GM19397 (cell line): ENCODE results near the gene CNTNAP1.
"Not testable (repeated sequence)": the region's sequence is repeated elsewhere in the genome, so short reads cannot be mapped to it uniquely, and the experiment has no call there.

Experiments used
- ATAC-seq: cut with Tn5 transposase; IDR thresholded peaks from one replicate; pipeline ENCODE4 v1.9.1; 2021; ENCODE audit warnings: mild to moderate bottlenecking, moderate library complexity; ENCODE audit not compliant: unreplicated experiment

CNTNAP1 gene

DNA sequence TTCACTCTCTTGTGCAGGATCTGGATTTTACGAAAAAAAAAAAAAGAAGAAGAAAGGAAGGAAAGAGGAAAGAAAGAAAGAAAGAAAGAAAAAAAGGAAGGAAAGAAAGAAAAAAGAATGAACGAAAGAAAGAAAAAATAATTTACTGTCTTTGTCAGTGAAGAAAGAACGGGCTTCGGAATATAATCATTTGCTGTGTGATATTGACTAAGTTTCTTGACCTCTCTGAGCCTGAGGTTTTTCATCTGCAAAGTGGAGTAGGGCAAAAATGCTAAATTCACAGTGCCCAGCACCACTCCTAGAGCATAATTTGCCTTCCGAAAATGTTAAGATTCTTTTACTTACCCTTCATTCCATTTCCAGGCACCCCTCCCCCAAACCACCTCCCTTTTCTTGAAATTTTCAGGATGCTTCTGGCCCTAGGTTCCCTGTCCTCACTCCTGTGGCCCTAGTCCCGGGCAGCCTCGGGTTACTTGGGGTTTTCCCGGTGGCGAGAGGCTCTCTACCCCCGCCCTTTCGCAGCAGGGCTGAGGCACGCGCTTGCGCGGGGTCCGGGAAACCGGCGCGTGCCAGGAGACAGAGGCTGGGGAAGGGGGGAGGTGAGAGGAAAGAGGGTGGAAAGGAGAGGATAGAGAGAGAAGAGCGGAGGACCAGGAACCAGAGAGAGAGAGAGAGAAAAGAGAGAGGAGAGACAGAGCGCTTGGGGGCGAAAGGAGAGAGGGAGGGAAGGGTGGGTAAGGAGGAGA lies at the start of gene CNTNAP1:
TSS of gene CNTNAP1 (plus strand) at position 556 of the 746 bp plus-strand sequence. CDS start 299 bp downstream, outside the sequence.
- ATAC-seq, result no peak

DNA sequence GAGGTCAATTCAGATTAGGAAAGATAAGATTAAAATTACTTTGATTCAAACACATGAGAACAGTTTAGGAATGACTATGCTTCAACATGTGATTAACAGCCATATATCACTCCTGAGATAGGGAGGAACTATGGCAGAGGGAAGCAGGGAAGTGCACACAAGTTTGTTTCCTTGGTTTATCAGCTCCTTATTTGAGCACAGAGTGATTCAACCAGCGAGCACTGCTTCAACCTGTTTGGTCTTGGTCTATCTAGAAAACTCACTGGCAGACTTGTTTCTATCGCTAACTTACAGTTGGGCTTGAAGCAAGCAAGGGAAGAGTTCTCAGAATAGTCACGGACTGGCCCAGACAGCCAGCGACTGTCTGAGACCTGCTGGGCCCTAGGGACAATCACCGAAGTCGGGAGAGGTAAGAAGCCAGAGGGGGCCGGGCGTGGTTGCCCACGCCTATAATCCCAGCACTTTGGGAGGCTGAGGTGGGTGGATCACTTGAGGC lies 49.3 kb upstream of the CNTNAP1 start:
- ATAC-seq, result no peak

DNA sequence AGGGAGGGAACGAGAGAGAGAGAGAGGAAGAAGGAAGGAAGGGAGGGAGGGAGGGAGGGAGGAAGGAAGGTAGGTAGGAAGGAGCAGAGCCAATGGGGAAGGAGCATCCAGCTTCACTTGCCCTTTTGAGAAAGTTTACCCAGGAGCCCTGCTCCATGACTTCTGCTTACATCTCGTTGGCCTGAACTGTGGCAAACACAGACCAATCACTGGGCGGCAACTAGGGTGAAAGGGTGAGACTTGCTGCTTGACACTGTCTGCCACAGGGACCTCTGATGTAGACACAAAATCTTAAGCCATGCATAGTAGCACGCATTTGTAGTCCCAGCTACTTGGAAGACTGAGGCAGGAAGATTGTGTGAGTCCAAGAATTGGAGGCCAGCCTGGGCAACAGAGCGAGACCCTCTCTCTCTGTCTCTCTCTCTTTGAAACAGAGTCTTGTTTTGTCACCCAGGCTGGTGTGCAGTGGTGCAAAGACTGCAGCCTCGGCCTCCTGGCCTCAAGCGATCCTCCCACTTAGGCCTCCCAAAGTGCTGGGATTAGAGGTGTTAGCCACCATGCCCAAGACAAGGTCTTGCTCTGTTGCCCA lies 42.7 kb upstream of the CNTNAP1 start:
- no peak for ATAC-seq

DNA sequence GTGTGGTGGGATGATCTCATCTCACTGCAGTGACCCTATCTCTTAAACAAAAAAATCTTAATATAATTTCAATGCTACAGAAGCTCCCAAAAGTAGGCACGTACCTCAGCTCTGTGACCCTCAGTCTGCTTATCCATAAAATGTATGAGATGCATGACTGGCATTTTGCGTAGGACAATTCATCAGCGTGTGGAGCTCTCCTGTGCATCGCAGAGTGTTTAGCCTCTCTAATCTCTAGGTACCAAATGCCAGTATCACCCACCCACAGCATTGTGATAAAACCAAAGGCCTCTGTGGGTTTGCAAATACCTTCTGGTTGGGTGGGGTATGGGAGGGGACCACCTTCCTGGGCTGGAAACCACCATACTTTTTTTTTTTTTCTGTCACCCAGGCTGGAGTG lies 42.2 kb upstream of the CNTNAP1 start:
- no peak for ATAC-seq

DNA sequence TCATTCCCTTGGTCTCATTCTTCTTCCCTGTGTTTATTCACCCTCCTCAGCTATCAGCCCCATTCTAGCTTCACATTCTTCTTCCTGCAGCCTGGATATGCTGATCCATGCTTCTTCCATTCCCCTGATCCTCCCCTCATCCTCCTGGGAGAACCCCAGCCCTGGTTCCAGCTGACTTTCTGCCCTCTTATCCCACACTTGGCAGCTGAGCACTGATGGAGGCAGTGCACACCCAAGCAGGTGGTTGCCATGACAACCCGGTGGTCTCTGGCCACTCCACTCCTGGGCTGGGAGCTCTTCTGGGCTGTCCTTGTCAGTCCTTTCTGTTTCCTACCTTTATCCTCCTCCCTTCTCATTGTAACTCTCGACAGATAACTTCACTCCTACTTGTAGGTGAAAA lies 40.0 kb upstream of the CNTNAP1 start:
- no peak for ATAC-seq

DNA sequence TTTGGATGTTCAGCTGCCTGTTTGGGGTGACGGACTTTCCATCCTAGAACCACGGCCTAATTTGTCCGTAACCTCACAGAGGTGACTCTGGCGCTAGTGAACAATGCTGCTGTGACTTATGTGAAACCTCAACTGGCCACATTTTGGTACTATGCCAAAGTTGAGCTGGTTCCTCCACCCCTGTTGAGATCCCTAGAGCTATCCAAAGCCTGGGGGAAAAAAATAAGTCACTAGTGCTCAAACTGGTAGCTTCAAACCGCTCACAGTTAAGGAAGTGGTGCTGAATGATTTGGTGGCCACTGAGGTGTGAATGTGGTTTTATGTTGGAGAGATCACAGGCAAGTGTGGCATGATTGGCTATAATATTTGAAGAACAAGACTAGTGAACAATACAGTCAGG lies 34.6 kb upstream of the CNTNAP1 start:
- ATAC-seq, result no peak

DNA sequence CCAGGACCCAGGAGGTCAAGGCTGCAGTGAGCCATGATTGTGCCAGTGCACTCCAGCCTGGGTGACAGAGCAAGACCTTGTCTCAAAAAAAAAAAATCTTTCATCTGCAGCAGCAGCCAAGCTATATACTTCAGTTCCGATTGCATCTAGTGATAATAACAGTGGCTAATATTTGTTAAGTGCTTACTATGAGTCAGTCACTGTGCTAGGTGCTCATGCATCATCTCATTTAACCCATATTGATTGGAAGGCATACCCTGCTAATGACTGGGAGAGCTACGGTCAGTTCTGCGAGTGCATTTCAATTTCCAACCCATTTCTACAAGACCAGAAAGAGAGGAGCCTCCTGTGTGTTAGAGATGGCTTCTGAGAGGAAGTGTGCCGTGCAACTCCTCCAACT lies 30.9 kb upstream of the CNTNAP1 start:
- no peak for ATAC-seq

DNA sequence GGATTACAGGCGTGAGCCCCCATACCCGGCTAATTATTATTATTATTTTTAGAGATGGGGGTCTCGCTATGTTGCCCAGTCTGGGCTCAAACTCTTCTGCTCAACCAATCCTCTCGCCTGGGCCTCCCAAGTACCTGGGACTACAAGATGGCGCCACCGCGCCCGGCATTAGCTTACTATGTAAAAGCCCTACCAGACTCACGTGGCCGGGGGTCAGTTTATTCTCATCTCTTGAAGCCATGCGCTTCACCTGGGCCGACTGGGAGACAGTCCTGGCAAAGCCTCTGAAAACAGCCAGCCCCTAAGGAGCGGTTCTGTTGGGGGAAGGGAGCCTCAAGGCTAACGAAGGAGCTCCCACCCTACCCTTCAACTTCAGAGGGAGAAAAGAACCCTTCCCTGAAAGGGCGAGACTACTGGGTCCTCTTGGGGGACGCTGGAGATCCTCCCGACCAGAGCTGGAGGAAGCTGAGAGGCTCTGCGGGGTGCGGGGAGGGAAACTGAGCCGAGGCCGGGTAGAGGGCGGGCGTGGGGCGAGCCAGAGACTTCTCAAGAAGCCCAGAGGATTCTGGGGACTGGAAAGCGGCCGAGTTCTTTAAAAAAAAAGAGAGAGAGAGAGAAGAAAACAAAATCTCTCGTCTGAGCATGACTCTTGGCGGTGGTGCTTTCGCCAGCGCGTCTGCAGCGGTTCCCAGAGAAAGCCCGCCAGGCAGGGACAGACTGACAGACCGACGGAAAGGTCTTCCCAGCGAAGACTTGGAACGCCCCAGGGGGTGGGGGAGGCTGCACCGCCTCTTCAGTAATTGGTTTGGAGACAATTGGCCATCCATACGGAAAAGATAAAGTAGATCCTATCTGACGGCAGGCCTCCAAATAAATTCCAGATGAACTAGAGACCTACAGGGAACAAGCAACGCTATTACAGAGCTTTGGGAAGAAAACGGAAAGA lies 28.9 kb upstream of the CNTNAP1 start:
- no peak for ATAC-seq

DNA sequence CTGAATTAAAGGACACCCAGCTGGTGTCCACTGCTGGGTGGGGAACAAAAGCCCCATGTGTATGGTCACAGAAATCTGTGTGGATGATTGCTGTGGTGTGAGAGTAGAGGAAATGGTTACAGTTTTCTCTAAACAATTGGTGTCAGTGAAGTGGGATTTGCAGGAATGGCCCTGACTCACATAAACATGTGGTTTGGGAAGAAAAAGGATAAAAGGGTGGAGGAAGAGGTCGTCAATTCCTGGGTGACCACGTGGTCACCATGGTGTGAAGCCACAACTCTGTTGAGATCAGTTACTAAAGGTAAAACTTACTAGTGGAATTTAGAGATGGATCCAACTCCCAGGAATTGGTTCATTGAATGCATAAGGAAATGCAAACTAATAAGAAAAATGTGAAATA lies 26.8 kb upstream of the CNTNAP1 start:
- ATAC-seq, result no peak

DNA sequence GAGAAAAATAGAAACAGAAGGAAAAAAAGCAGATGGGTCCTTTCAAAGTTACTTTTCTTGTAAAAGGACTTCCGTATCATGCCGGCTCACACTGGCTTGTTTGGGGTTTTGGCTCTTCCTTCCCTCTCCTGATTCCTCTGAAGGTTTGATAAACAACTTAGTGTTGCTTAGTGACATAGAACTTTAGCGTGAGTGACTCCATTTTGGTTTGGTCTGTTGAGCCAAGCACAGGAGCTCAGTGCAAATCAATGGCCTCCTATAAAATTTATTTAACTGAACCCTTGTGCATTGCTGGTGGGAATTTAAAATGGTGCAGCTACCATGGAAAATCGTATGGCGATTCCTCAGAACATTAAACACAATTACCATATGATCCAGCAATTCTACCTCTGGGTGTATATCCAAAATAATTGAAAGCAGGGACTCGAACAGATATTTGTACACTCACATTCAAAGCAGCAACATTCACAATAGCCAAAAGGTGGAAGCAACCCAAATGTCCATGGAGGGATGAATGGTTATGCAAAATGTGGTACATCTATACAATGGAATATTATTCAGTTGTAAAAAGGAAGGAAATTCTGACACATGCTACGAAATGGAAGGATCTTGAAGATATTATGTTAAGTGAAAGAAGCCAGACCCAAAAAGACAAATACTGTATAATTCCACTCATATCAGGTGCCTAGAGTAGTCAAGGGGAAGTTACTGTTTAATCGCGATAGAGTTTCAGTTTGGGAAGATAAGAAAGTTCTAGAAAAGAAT lies 24.3 kb upstream of the CNTNAP1 start:
- ATAC-seq, result no peak

DNA sequence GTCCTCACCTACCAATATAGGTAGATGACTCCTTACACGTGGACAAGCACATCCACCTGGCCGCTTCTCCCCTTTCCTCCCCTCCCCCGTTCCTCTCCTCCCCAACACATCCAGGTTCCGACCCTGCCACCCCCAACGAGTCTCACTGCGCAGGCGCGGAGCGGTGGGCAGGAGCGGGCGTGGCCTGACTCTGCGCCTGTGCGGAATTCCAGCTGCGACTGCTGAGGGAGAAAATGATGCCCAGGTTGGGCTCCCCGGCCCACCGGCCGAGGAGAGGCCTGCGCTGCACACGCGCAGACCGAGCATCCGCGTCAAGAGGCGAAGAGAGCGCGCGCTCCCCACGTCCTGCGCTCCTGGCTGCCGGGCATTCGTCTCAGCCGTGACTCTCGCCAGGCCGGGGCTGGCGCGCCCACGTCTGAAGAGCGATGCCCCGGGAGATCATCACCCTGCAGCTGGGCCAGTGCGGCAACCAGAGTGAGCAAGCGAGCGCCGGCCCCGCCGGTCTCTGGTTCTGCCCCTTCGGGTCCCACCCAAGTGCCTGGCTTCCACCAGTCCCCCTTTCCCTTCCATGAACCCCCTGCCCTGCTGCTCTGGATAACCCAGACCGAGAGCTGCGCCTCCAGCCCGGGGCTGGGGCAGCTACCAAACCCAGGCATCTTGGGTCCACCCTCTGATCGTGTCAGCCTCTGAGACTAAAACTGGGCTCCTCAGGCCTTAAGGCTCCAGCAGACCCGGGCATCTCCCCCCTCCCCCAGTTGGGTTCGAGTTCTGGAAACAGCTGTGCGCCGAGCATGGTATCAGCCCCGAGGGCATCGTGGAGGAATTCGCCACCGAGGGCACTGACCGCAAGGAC lies 23.0 kb upstream of the CNTNAP1 start, which contains the start of gene TUBG2:
TSS of gene TUBG2 (plus strand) at position 206 of the 853 bp plus-strand sequence. CDS start at position 426, 220 bp downstream.
- ATAC-seq, result peak; percentile 54

DNA sequence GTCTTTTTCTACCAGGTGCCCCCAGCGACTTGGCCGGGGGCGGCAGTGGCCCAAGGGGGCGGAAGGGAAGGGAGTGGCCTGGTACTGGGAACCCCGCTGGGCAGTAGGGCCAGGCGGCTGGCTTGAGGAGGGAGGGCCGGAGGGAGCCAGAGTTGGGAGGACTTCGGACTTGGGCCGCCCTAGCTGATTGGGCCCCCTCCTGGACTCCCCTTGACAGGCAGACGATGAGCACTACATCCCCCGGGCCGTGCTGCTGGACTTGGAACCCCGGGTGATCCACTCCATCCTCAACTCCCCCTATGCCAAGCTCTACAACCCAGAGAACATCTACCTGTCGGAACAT lies 22.4 kb upstream of the CNTNAP1 start:
- ATAC-seq, result not testable (repeated sequence)

DNA sequence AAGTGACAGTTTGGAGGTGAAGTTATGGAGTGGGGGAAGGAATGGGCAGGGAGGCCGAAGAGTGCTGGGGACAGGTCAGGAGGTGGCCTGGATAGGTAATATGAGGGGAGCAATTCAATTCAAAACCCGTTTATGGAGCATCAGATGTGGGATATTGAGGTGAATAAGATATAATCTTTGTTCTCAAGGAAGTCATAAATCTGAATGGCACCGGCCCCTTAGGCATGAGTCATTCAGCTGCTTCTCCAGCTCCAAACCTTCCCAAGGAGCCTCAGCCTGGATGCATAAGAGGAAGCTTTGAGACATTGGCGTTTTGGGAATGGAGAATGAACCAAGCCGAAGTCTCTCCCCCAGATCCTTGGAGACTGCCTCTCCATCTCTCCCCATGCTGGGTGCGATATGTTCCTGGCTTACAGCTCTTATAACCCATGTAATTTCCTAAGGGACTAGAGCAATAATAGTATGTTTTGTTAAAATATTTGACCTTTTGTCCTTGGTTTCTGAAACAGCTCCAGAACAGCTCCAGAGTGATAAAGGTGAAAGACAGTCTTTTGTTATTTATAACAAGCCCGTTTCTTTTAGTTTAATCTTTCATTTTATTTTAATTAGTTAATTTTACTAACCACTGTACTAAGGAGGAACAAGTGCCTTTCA lies 21.5 kb upstream of the CNTNAP1 start:
- no peak for ATAC-seq

DNA sequence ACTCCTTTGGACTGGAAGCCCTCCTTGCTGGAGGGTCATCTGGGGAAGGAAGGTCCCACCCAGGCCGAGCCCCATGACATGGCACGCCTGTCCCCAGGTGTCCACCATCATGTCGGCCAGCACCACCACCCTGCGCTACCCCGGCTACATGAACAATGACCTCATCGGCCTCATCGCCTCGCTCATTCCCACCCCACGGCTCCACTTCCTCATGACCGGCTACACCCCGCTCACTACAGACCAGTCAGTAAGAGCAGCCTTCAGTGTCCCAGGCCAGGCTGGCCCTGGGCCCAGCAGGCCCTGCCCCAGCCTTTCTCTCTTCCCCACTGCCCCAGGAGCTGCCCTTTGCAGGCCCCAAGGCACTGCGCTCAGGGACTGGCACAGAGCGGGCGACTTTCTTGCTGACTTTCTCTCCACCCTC lies 16.7 kb upstream of the CNTNAP1 start:
- ATAC-seq, result no peak

DNA sequence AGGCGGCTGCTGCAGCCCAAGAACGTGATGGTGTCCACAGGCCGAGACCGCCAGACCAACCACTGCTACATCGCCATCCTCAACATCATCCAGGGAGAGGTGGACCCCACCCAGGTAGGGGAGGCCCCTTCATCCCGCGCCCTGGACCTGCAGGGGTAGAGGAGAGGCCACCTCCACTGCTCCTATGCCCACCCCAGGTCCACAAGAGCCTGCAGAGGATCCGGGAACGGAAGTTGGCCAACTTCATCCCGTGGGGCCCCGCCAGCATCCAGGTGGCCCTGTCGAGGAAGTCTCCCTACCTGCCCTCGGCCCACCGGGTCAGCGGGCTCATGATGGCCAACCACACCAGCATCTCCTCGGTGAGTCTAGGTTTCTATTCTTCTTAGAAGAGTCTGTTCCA lies 16.2 kb upstream of the CNTNAP1 start:
- ATAC-seq, result not testable (repeated sequence)

DNA sequence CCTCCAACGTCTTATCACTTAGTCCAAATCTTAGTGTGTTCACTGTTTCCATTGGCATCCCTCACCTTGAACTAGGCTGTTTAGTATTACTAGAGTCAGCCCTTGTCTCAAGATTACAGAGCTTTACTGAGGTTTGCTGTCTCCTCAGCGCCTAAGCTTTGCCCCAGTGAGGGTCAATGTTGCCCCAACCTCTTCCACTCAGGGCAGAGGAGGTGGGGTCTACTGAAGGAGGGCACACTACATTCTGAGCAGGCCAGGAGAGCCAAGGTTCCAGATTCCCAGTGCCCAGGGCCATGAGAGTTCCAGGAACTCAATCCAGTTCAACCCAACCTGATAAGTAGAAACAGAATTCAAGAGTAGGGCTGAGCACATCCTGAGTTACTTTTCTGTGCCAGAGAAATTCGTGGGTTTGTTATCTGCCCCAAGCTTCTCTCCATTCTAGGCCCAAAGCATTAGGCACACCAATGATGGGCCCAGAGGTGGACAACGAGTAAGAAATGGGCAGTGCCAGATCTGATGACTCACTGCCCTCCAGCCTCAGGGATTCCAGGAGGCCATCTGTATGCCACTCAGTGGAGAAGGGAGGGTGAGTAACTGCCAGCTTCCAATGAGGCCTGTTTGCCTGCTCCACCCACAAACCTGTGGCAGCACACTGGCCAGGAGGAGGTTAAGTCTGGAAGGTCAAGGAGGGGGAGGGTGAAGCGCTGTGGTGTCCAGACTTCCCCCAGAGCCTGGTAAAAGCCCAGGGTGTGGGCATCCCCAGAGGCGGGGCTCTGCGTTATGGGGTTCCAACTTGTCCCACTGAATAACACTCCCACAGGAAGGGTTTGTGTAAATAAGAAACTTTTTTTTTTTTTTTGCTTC lies 15.0 kb upstream of the CNTNAP1 start:
- ATAC-seq, result no peak

DNA sequence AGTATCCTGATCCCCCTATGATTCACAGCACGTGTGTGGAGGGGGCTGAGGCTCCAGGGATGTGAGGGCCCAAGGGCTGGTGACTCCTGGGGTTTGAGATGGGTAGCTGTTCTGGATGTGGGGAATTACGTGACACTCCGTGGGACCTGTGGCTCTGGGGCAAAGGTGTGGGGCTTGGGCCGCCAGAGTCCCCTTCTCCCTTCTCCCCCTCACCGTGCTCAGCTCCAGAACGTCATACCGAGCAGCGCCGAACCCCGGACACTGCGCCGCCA lies 12.7 kb upstream of the CNTNAP1 start:
- ATAC-seq, result no peak

DNA sequence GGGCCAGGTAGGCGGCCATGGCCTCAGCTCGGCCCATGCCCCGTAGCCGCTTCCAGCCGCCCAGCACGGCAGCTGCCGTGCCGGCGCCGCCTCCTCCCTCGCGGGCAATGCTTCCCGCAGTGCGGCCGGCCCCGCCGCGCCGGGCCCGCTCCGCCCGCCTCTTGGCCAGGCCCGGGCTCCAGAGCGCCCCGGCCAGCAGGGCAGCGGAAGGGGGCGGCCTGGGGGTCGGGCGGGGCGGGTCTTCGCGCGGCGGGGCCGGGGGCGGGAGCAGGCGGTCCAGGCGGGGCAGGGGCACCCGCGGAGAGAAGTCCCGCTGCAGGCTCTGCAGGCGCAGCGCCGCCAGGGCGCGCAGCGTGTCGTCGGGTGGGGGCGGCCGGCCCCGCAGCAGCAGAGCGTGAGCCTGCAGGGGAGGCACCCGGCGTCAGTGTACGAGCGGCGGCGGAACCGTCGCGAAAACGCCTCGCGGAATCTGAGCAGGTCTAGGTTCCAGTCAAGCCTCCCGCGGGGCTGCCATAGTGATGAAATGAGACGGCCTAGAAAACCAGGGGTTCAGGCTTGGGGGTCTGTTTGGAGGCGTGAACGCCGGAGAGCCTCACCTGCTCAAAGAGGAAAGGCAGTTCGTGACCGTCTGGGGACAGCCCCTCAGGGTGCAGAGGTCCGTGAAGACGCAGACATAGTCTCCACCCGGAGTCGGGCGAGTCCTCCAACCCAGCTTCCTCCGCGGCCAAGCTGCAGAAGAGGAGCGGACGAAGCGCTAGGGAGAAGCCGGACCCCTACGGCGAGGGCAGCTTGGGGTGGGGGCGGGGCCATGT lies 12.1 kb upstream of the CNTNAP1 start:
- no peak for ATAC-seq
